ENCODE results near the gene ANO3.

- TF ChIP-seq MAX (IDR thresholded peaks at IDR 0.05) (no peak), CTCF (IDR thresholded peaks at IDR 0.05; ENCODE audit: low read depth, low read length, missing input control) (no peak), RXRA (IDR thresholded peaks at IDR 0.05) (no peak), YY1 (IDR thresholded peaks at IDR 0.05) (no peak), EGR1 (IDR thresholded peaks at IDR 0.05; ENCODE audit: low read depth in 2 of 2) (no peak), REST (IDR thresholded peaks at IDR 0.05) (no peak), FOXA2 (IDR thresholded peaks at IDR 0.05) (no peak), TAF1 (conservative IDR thresholded peaks at IDR 0.05) (no peak), RAD21 (IDR thresholded peaks at IDR 0.05) (no peak)
Observed at GRCh38 chr11:26519469-26519868, 187.5 kb downstream of the ANO3 start.
